Kidney capillary endothelial cell (primary cell): ENCODE measurements around the gene MIER3.
A peak's percentile ranks its signal among the peaks of the same experiment; 100 is the strongest.
"Not testable (repeated sequence)": the region's sequence is repeated elsewhere in the genome, so short reads cannot be mapped to it uniquely, and the experiment has no call there.

ENCODE experiments used
- DNase-seq: peaks from one replicate; pipeline ENCODE4 v3.0.0-alpha.2; 2018; ENCODE audit warnings: low spot score

The MIER3 gene

GRCh38 chr5:56951946-56952691 lies at the start of gene MIER3:
Gene MIER3 (minus strand): TSS chr5:56952123. CDS start chr5:56952102, 21 bp downstream.
- DNase-seq: peak; percentile 66

- DNase-seq: no peak
Measured at GRCh38 chr5:56995596-56995995, 43.7 kb upstream of the MIER3 start.

- DNase-seq: no peak
Measured at GRCh38 chr5:56993241-56993640, 41.3 kb upstream of the MIER3 start.

- no peak for DNase-seq
Measured at GRCh38 chr5:56989676-56990075, 37.8 kb upstream of the MIER3 start.

GRCh38 chr5:56988490-56988889 lies 36.6 kb upstream of the MIER3 start:
- no peak for DNase-seq

GRCh38 chr5:56987171-56987570 lies 35.2 kb upstream of the MIER3 start:
- no peak for DNase-seq

GRCh38 chr5:56986626-56986947 lies 34.7 kb upstream of the MIER3 start:
- no peak for DNase-seq

GRCh38 chr5:56985936-56986625 lies 34.2 kb upstream of the MIER3 start:
- DNase-seq: no peak

GRCh38 chr5:56984445-56984844 lies 32.5 kb upstream of the MIER3 start:
- DNase-seq: no peak

- DNase-seq: no peak
Measured at GRCh38 chr5:56983593-56984361, 31.9 kb upstream of the MIER3 start.

GRCh38 chr5:56981548-56982315 lies 29.8 kb upstream of the MIER3 start:
- no peak for DNase-seq

GRCh38 chr5:56979968-56980367 lies 28.0 kb upstream of the MIER3 start:
- no peak for DNase-seq

- DNase-seq: not testable (repeated sequence)
Measured at GRCh38 chr5:56979526-56979925, 27.6 kb upstream of the MIER3 start.

GRCh38 chr5:56977822-56978221 lies 25.9 kb upstream of the MIER3 start:
- no peak for DNase-seq

GRCh38 chr5:56977021-56977420 lies 25.1 kb upstream of the MIER3 start:
- no peak for DNase-seq

- no peak for DNase-seq
Measured at GRCh38 chr5:56974241-56974640, 22.3 kb upstream of the MIER3 start.

GRCh38 chr5:56973473-56973872 lies 21.6 kb upstream of the MIER3 start:
- no peak for DNase-seq

- DNase-seq: no peak
Measured at GRCh38 chr5:56971275-56971674, 19.4 kb upstream of the MIER3 start.

- no peak for DNase-seq
Measured at GRCh38 chr5:56964173-56964572, 12.2 kb upstream of the MIER3 start.

GRCh38 chr5:56963246-56963645 lies 11.3 kb upstream of the MIER3 start:
- no peak for DNase-seq

GRCh38 chr5:56962286-56962685 lies 10.4 kb upstream of the MIER3 start:
- no peak for DNase-seq

- no peak for DNase-seq
Measured at GRCh38 chr5:56961746-56962145, 9.8 kb upstream of the MIER3 start.
